ENCODE data around the gene TMEM95. TPM values are rescaled to one million over a fixed set of nuclear protein-coding genes. Genes with fewer than 3 reads are reported as not detected.

Gene TMEM95
- total RNA-seq, 6 experiments from 2014 or later: not detected

GRCh38 chr17:7393613-7394451 lies 38.9 kb downstream of the TMEM95 start:
- H3K36me3 Mint-ChIP-seq (ENCODE audit: low read depth): peaks cover 9% of the 10 kb centered on the region; the same call in 1 of the 2 replicates
- peak overlapping the region; percentile 68; the same call in 1 of the 2 replicates for H3K27ac Mint-ChIP-seq
- DNase-seq: no peak

GRCh38 chr17:7394452-7395191 lies 39.7 kb downstream of the TMEM95 start, which contains the start of gene PLSCR3:
Gene PLSCR3, minus strand, starts transcription at chr17:7394525. Its CDS starts 415 bp downstream, at chr17:7394110.
- TF ChIP-seq CTCF (IDR thresholded peaks at IDR 0.05): peak; percentile 57
- Mint-ChIP-seq H3K36me3 (ENCODE audit: low read depth) (peaks cover 11% of the 10 kb centered on the region; the same call in 1 of the 2 replicates), H3K27me3 (ENCODE audit: insufficient read depth) (peaks cover 2% of the 10 kb centered on the region; the same call in 1 of the 2 replicates), H3K4me3 (peak within 1 kb of the TSS; percentile 95), H3K9me3 (no peaks in the 10 kb centered on the region), H3K27ac (peak within 1 kb of the TSS; percentile 85), H3K4me1 (ENCODE audit: low read depth) (peaks cover 8% of the 10 kb centered on the region)
- DNase-seq: peak; percentile 85

More at GRCh38 chr17:7393613-7394451, 38.9 kb downstream of the TMEM95 start:
- peak overlapping the region; percentile 95 for H3K4me3 Mint-ChIP-seq
- peaks cover 2% of the 10 kb centered on the region; the same call in 1 of the 2 replicates for H3K27me3 Mint-ChIP-seq (ENCODE audit: insufficient read depth)
- no peaks in the 10 kb centered on the region for H3K9me3 Mint-ChIP-seq
- peaks cover 6% of the 10 kb centered on the region for H3K4me1 Mint-ChIP-seq (ENCODE audit: low read depth)
- no peak; the same call in 1 of the 2 replicates for TF ChIP-seq CTCF (IDR thresholded peaks at IDR 0.05)

- H3K36me3 Mint-ChIP-seq (ENCODE audit: low read depth): peaks cover 12% of the 10 kb centered on the region
- TF ChIP-seq CTCF (IDR thresholded peaks at IDR 0.05): no peak; the same call in 1 of the 2 replicates
- peaks cover 14% of the 10 kb centered on the region for H3K4me1 Mint-ChIP-seq (ENCODE audit: low read depth)
- H3K27ac Mint-ChIP-seq: no peak overlapping the region
- no peak overlapping the region for H3K4me3 Mint-ChIP-seq
- H3K9me3 Mint-ChIP-seq: no peaks in the 10 kb centered on the region
- no peak for DNase-seq
- peaks cover 2% of the 10 kb centered on the region; the same call in 1 of the 2 replicates for H3K27me3 Mint-ChIP-seq (ENCODE audit: insufficient read depth)
These were observed 41.2 kb downstream of the TMEM95 start for GRCh38 chr17:7396147-7396546.

- DNase-seq: no peak
- H3K27ac Mint-ChIP-seq: no peak overlapping the region
- no peaks in the 10 kb centered on the region for H3K9me3 Mint-ChIP-seq
- H3K4me1 Mint-ChIP-seq (ENCODE audit: low read depth): peaks cover 30% of the 10 kb centered on the region
- no peak overlapping the region for H3K4me3 Mint-ChIP-seq
- peaks cover 14% of the 10 kb centered on the region for H3K36me3 Mint-ChIP-seq (ENCODE audit: low read depth)
- peaks cover 2% of the 10 kb centered on the region; the same call in 1 of the 2 replicates for H3K27me3 Mint-ChIP-seq (ENCODE audit: insufficient read depth)
- TF ChIP-seq CTCF (IDR thresholded peaks at IDR 0.05): no peak
These were observed 43.7 kb downstream of the TMEM95 start for GRCh38 chr17:7398612-7399011.

GRCh38 chr17:7403043-7403726 lies 48.2 kb downstream of the TMEM95 start:
- no peak for DNase-seq
- Mint-ChIP-seq H3K9me3 (no peaks in the 10 kb centered on the region), H3K36me3 (ENCODE audit: low read depth) (peaks cover 14% of the 10 kb centered on the region), H3K4me1 (ENCODE audit: low read depth) (peaks cover 33% of the 10 kb centered on the region), H3K27ac (peak overlapping the region; percentile 87), H3K27me3 (ENCODE audit: insufficient read depth) (no peaks in the 10 kb centered on the region), H3K4me3 (peak overlapping the region; percentile 92)
- no peak for TF ChIP-seq CTCF (IDR thresholded peaks at IDR 0.05)
